ENCODE results near the gene SLC35E3. TPM values are rescaled to one million over a fixed set of nuclear protein-coding genes. Genes with fewer than 3 reads are reported as not detected.

The SLC35E3 gene
- total RNA-seq, 2 donors from 2014 or later: 0.95 to 14.1 TPM

DNA sequence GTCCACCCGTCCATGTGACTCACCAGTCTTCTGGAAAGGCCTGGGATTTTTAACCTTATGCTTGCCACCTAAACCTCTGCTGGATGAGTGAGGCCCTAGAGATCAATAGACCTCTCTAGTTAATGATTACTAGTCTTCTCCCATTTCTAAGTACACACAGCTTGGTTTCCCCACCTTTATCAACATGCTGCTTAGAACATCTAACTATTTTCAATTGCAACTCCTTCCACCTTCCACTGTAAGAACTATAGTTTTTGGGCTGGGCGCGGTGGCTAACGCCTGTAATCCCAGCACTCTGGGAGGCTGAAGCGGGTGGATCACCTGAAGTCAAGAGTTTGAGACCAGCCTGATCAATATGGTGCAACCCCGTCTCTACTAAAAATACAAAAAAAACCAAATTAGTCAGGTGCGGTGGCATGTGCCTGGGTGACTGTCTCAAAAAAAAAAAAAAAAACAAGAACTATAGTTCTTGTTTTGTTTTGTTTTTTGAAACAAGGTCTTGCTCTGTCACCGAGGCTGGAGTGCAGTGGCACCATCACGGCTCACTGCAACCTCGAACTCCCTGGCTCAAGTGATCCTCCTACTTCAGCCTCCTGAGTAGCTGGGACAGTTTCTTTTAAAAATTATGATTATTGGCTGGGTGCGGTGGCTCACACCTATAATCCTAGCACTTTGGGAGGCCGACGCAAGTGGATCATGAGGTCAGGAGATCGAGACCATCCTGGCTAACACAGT is 43.3 kb downstream of the SLC35E3 start:
- TF ChIP-seq, protein P1, sequence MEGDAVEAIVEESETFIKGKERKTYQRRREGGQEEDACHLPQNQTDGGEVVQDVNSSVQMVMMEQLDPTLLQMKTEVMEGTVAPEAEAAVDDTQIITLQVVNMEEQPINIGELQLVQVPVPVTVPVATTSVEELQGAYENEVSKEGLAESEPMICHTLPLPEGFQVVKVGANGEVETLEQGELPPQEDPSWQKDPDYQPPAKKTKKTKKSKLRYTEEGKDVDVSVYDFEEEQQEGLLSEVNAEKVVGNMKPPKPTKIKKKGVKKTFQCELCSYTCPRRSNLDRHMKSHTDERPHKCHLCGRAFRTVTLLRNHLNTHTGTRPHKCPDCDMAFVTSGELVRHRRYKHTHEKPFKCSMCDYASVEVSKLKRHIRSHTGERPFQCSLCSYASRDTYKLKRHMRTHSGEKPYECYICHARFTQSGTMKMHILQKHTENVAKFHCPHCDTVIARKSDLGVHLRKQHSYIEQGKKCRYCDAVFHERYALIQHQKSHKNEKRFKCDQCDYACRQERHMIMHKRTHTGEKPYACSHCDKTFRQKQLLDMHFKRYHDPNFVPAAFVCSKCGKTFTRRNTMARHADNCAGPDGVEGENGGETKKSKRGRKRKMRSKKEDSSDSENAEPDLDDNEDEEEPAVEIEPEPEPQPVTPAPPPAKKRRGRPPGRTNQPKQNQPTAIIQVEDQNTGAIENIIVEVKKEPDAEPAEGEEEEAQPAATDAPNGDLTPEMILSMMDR (IDR thresholded peaks at IDR 0.05): no peak
- no peak for DNase-seq (ENCODE audit: low spot score)
- H3K4me1 ChIP-seq (ENCODE audit: control insufficient read depth in 1 of 2, low read depth in 2 of 2): peaks cover 6 to 8% of the 10 kb centered on the region in 2 donors
- no peaks in the 10 kb centered on the region for H3K9me3 ChIP-seq
- ATAC-seq (ENCODE audit: insufficient number of reproducible peaks, low FRiP score, low read depth): no peak
- no peak overlapping the region for H3K4me3 ChIP-seq
- no peaks in the 10 kb centered on the region for H3K36me3 ChIP-seq
- no peaks in the 10 kb centered on the region for H3K27me3 ChIP-seq (replicated peaks; ENCODE audit: insufficient read depth)
- no peak overlapping the region for H3K27ac ChIP-seq

GRCh38 chr12:68790081-68790951 is 44.3 kb downstream of the SLC35E3 start:
- TF ChIP-seq, protein P1 (IDR thresholded peaks at IDR 0.05): no peak

GRCh38 chr12:68790952-68791234 is 44.9 kb downstream of the SLC35E3 start:
- Histone ChIP-seq H3K27ac (no peak overlapping the region), H3K27me3 (replicated peaks; ENCODE audit: insufficient read depth) (no peaks in the 10 kb centered on the region), H3K4me1 (ENCODE audit: control insufficient read depth in 1 of 2, low read depth in 2 of 2) (peaks cover 4 to 6% of the 10 kb centered on the region in 2 donors), H3K36me3 (no peaks in the 10 kb centered on the region), H3K9me3 (no peaks in the 10 kb centered on the region), H3K4me3 (no peak overlapping the region)
- TF ChIP-seq, protein P1 (IDR thresholded peaks at IDR 0.05): no peak
- no peak for DNase-seq (ENCODE audit: low spot score)
- ATAC-seq (ENCODE audit: insufficient number of reproducible peaks, low FRiP score, low read depth): no peak

More at GRCh38 chr12:68790081-68790951, 44.3 kb downstream of the SLC35E3 start:
- Histone ChIP-seq H3K4me1 (ENCODE audit: control insufficient read depth in 1 of 2, low read depth in 2 of 2) (peaks cover 6 to 8% of the 10 kb centered on the region in 2 donors), H3K9me3 (no peaks in the 10 kb centered on the region), H3K36me3 (no peaks in the 10 kb centered on the region), H3K27ac (no peak overlapping the region), H3K27me3 (replicated peaks; ENCODE audit: insufficient read depth) (no peaks in the 10 kb centered on the region), H3K4me3 (no peak overlapping the region)
- DNase-seq (ENCODE audit: low spot score) (no peak), ATAC-seq (ENCODE audit: insufficient number of reproducible peaks, low FRiP score, low read depth) (no peak)

DNA sequence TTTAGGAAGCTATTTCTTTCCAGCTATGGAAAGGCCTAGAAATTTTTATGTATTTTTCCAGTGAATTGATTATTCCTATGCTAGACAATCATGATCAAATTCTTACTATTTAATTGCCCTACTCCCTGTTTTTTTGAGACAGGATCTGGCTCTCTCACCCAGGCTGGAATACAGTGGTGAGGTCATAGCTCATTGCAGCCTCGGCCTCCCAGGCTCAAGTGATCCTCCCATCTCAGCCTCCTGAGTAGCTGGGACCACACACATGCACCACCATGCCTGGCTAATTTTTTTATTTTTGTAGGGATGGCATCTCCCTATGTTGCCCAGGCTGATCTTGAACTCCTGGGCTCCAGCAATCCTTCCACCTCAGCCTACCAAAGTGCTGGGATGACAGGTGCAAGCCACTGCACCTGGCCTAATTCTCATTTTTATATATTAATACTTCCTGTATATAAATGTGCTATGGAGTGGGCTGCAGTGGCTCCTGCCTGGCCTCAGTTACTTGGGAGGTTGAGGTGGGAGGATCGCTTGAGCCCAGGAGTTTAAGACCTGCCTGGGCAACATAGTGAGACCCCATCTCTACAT is 46.0 kb downstream of the SLC35E3 start:
- no peak overlapping the region for H3K4me3 ChIP-seq
- TF ChIP-seq, protein P1 (IDR thresholded peaks at IDR 0.05): no peak
- ATAC-seq (ENCODE audit: insufficient number of reproducible peaks, low FRiP score, low read depth) (no peak), DNase-seq (ENCODE audit: low spot score) (no peak)
- no peak overlapping the region for H3K27ac ChIP-seq
- H3K9me3 ChIP-seq: no peaks in the 10 kb centered on the region
- no peaks in the 10 kb centered on the region for H3K27me3 ChIP-seq (replicated peaks; ENCODE audit: insufficient read depth)
- peaks cover 0 to 3% of the 10 kb centered on the region in 2 donors for H3K4me1 ChIP-seq (ENCODE audit: control insufficient read depth in 1 of 2, low read depth in 2 of 2)
- no peaks in the 10 kb centered on the region for H3K36me3 ChIP-seq

- H3K36me3 ChIP-seq: no peaks in the 10 kb centered on the region
- no peaks in the 10 kb centered on the region for H3K27me3 ChIP-seq (replicated peaks; ENCODE audit: insufficient read depth)
- H3K4me1 ChIP-seq (ENCODE audit: control insufficient read depth in 1 of 2, low read depth in 2 of 2): no peaks in the 10 kb centered on the region
- no peak overlapping the region for H3K27ac ChIP-seq
- no peak overlapping the region for H3K4me3 ChIP-seq
- TF ChIP-seq, protein P1 (IDR thresholded peaks at IDR 0.05): no peak
- DNase-seq (ENCODE audit: low spot score) (no peak), ATAC-seq (ENCODE audit: insufficient number of reproducible peaks, low FRiP score, low read depth) (no peak)
- H3K9me3 ChIP-seq: no peaks in the 10 kb centered on the region
Measured at GRCh38 chr12:68792952-68793351, 47.0 kb downstream of the SLC35E3 start.
